C1 segment of cervical spinal cord (tissue), 14 donors: ENCODE data around the gene CYFIP2.

Experiments used
- DNase-seq, 14 donors: peaks; one replicate each; lab custom pipeline; 2025; lab: John Stamatoyannopoulos, UW

Gene CYFIP2

DNA sequence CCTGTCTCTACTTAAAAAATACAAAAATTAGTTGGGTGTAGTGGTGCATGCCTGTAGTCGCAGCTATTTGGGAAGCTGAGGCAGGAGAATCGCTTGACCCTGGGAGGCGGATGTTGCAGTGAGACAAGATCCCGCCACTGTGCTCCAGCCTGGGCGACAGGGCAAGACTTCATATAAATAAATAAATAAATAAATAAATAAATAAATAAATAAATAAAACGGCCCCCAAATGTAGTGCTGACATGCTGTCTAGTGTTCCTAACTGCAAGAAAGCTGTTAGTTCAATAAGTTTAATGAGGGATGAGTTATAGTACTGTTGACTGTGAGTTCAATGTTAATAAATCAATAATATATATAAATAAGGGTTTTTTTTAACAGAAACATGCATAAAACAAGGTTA is 7.5 kb upstream of the CYFIP2 start:
- no peak for DNase-seq

GRCh38 chr5:157259699-157260098 is 6.2 kb upstream of the CYFIP2 start:
- no peak for DNase-seq

GRCh38 chr5:157263496-157264090 is 2.3 kb upstream of the CYFIP2 start:
- DNase-seq: no peak

DNA sequence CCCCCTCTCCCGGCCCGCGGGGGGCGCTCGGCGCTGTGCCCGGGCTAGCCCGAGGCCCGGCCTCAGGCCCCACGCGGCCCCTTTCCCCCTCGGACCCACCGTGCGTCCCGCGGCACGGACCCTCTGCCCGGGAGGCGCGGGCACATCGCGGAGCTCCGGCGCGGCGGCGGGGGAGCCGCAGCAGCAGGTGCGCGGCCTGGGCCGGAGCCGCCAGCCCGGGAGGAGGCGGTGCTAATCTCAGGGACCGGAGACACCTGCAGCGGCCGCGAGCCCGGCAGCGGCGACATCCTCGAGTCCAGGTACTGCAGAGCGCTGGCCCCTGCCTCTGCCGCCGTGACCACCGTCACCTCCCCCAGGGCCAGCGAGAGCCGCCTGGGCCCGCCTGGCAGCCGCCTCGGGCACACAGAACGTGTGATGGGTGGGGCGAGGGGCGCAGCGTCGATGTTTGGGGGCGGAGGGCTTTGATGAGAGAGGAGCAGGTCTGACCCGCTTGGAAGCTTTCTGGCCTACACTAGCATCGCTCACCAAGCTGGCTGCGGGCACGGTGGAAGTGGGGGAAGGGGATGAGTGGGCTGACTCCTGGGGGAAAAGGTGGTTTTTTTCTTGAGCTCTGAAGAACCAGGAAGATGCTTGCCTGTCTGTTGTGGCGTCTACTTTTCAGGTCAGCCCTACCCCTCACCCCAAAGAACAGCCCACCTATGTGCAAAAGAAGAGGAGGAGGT is 524 bp downstream of the CYFIP2 start:
- peak in 4 of 14 donors; percentile 34 to 65 (median 48) for DNase-seq

DNA sequence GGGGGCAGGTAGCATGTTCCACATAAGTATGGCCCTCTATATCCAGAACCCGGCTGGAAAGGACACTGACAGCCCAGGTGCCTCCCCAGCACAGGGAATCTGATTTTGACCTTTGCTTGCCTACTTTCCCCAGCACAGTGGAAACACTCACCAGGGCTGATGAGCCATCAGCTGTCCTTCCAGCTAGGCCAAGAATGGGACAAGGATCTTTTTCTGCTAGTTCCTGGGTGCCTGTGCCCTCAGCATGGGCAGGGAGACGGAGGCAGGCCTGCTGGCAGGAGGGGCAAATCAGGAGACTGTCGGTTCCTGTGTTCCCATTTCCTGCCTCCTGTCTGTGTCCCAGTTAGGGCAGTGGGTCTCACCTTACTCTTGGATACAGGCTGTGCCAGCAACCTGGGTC is 1.1 kb downstream of the CYFIP2 start:
- peak in 3 of 14 donors; percentile 13 to 26 (median 14) for DNase-seq

GRCh38 chr5:157267761-157268480 is 2.0 kb downstream of the CYFIP2 start:
- peak in 5 of 14 donors; percentile 21 to 60 (median 22) for DNase-seq

- DNase-seq: no peak
Observed at GRCh38 chr5:157269165-157269671, 3.3 kb downstream of the CYFIP2 start.

GRCh38 chr5:157269761-157270272 is 3.9 kb downstream of the CYFIP2 start:
- DNase-seq: no peak

DNA sequence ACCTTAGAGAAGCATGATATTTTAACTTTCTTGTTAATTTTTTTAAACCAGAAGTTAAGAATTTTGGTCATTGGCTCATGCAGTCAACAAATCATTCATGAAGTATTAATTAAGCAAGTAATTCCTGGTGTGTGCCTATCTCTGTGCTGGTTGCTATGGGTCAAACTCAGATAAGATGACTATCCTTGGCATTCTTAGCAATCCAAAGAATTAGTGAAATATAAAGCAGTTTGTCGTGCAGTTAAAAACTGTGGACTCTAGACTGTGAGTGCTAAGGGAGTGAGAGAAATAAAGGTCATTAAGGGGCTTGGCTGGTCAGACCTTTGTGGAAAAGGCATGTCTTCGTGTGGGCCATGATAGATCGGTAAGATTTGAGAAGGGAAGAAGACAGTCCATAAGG is 4.8 kb downstream of the CYFIP2 start:
- no peak for DNase-seq

DNA sequence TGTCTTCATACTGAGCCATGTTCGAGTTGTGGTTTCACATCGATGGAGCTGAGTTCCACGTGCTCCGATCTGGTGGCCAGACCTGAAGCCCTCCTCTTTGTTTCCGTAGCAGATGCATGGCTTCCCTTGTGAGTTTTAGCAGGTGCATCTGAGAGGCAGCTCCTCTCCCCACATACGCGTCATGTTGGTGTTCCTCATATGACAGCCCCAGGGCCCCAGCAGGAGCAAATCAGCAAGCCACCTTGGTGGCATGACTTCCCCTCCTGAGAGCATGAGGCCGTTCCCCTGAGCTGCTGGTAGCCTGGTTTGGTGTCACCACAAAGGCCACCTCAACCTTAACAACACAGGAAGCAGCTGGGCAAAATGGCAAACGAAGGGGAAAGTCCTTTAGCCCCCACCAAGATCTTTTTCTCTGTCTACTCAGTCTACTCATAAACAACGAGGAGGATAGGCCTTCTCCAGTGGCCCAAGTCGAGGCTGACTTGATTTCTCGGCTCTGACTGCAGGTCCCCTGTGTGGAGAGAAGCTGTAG is 5.9 kb downstream of the CYFIP2 start:
- DNase-seq: no peak

DNA sequence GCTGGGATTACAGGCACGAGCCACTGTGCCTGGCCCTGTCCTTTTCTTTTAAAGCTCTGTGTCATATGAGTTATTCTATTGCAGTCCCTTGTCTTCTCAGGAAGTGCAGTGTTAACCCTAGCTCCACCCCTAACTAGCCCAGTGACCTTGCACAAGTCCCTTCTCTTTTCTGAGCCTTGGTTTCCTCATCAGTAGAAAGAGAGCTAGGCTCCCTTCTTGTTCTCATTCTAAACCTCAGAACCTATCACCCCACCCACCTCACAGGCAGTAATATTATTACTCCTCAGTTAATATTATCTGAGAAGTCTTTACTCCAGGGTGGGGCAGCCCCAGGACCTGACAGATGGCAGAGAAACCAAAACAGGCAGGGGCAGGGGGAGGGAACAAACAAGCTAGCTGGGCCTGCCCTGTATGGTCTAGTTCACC is 7.2 kb downstream of the CYFIP2 start:
- no peak for DNase-seq

GRCh38 chr5:157275403-157275802 is 9.5 kb downstream of the CYFIP2 start:
- no peak for DNase-seq

DNA sequence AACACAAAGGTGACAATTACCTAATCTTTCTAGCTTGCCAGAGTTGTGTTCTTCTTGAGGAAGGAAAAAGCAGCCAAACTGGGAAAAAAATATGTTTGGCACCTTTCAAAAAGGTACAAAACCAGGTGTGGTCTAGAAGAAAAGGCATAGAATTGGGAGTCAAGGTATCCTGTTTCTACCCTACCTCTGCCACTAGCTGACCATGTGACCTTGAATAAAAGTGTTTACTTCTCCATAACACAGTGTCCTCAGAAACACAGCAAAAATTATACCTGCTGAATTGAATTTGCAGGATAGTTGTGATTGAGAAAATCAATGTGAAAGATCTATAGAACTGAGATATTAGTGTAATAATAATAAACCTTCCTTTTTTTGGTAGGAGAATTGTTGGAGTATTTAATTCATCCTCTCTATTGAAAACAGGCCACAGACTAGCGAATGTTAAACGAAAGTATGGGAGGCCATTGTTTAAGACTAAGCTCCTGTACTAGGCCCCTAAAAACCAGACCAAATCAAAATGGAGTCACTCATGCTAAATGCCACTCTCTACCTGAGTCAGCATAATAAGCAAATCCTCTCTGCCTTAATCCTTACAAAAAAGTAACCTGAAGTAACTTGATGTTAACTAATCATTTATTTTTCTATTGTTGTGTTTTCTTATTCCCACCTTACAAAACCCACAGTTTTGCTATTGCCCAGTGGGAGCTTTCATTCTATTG is 12.6 kb downstream of the CYFIP2 start:
- no peak for DNase-seq

GRCh38 chr5:157279605-157280239 is 13.8 kb downstream of the CYFIP2 start:
- no peak for DNase-seq

- DNase-seq: no peak
Observed at GRCh38 chr5:157280927-157281326, 15.0 kb downstream of the CYFIP2 start.

- no peak for DNase-seq
Observed at GRCh38 chr5:157282150-157282549, 16.2 kb downstream of the CYFIP2 start.

- no peak for DNase-seq
Observed at GRCh38 chr5:157283434-157283833, 17.5 kb downstream of the CYFIP2 start.

DNA sequence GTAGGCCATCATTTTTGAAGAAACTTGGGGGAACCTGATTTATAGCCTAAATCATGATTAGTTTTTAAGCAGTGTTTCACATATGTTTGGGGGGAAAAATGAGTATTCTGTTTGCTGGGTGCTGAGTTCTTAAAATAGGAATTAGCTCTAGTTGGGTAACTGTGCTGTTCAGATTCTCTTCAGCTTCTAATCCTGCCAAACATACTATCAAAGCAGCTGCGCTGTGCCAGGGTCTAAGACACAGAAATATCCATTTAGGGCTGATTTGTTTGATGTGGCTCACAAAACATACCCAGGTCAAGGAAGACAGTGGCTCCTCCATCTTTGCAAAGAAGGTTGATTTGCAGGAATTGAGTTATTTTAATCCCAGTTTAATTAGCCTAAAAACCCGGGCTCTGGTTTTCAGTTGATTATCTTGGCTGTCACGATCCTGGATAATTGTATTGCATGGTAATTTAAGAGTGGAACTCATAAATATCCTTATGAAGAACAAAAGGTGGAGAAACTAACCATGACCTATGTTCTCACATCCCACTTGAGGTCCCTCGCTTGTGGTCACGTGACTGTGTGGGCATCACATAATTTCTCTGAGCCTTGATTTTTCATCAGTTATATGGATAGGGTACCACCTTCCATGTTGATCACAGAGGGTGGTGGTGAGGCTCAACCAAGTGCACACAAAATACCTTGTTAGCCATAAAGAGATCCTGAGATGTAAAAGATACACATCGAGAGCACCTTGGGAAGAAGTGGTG is 18.7 kb downstream of the CYFIP2 start:
- no peak for DNase-seq

- no peak for DNase-seq
Observed at GRCh38 chr5:157285310-157286035, 19.6 kb downstream of the CYFIP2 start.
